NCI-H128 (cell line): ENCODE measurements around the gene KLHDC10.
"Not testable (repeated sequence)": the region's sequence is repeated elsewhere in the genome, so short reads cannot be mapped to it uniquely, and the experiment has no call there.

ENCODE experiments used
- DNase-seq: peaks from one replicate; lab custom pipeline; 2025; ENCODE audit not compliant: unreplicated experiment; lab: John Stamatoyannopoulos, UW

Gene KLHDC10, protein sequence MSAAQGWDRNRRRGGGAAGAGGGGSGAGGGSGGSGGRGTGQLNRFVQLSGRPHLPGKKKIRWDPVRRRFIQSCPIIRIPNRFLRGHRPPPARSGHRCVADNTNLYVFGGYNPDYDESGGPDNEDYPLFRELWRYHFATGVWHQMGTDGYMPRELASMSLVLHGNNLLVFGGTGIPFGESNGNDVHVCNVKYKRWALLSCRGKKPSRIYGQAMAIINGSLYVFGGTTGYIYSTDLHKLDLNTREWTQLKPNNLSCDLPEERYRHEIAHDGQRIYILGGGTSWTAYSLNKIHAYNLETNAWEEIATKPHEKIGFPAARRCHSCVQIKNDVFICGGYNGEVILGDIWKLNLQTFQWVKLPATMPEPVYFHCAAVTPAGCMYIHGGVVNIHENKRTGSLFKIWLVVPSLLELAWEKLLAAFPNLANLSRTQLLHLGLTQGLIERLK

DNA sequence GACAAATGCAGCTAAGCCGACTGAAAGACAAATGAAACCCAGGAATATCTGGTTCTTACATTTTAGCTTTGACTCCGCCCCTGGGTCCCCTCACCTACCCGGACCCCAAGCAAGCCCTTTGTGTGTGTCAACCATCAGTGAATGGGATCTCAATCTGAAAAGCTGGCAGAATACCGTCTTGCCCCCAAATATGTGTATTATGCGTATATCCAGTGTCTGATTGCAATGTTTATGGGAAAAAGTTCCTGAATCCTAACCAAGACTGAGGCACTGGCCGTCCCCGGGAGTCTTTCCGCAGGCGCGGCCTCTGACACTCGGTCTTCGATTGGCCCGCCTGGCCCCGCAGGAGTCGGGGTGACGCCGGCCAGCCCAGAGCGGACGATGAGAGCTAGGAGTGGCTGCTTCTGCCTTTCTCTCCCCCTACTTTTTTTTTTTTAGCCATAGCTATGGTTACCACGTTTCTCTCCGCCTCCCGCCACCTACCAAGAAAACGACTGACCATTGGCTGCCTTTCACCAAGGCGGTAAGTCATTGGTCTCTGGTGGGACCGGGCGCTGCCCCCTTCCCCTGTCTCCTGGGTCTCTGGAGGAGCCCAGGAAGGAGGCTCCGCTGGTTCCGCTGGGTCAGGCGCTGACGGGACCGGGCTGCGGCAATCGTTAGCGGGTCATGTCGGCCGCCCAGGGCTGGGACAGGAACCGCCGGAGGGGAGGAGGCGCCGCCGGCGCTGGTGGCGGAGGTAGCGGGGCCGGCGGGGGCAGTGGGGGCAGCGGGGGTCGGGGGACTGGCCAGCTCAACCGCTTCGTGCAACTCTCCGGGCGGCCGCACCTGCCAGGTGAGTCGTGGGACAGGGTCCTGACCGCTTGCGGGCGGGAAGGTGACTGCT lies at the start of gene KLHDC10:
KLHDC10 (plus strand) TSS at position 557 of the 883 bp plus-strand sequence; CDS start at position 667, 110 bp downstream.
- peak; percentile 96 for DNase-seq

DNA sequence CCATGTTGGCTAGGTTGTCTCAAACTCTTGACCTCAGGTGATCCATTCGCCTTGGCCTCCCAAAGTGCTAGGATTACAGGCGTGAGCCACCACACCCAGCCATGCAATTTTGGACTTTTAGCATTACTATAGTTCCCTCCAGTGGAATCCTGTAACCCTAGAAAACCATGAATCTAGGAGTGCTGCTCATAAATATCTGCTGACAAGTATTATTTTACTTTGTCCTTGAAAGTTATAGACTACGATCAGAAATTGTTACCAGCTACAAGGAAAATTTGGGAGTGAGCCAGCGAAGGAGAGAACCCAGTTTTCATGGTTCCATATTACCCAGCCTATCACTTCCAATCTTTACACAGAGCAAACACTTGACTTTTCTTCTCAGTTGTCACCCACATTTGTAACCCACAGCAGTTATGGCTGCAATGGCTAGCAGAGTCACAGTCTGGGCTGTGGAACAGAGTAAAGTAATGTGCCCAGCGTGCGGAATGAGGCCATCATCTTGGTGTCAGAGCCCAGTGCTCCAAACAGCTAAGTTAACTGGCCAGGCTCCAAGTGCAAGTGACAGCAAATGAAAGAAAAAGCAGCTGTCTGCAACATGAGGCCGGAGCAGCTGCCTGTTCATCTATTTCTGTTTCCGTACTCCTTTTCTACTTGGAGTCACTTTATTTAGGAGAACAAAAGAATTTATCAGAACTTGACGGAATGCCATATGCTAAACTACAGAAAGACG lies 49.1 kb upstream of the KLHDC10 start:
- no peak for DNase-seq

DNA sequence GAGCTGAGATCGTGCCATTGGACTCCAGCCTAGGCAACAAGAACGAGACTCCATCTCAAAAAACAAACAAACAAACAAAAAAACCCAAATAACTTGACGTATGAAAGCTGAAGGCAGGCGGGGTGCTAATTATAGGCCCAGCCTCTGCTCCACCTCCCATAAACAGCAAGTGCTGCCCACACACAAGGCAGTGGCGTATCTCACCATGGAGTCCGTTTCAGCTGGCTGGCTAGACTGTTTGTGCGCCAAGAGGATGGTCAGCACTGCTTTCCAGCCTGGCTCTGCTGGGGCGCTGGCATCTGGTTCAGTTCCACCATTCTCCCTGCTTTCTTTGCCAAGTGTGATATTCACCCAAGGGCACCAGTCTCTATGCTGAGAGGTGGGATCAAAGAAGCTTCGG lies 48.2 kb upstream of the KLHDC10 start:
- no peak for DNase-seq

DNA sequence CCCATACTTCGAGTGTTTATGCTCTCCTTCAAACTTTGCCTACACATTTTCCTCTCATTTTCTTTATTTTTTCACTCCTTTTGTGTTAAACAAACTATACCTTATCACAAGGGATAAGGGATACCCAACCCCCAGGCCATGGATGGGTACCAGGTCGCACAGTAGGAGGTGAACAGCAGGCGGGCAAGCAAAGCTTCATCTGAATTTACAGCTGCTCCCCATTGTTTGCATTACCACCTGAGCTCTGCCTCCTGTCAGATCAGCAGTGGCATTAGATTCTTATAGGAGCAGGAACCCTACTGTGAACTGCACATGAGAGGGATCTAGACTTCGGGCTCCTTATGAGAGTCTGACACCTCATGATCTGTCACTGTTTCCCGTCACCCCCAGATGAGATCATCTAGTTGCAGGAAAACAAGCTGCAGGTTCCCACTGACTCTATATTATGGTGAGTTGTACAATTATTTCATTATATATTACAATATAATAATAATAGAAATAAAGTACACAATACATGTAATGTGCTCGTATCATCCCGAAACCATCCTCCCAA lies 47.6 kb upstream of the KLHDC10 start:
- DNase-seq = no peak

DNA sequence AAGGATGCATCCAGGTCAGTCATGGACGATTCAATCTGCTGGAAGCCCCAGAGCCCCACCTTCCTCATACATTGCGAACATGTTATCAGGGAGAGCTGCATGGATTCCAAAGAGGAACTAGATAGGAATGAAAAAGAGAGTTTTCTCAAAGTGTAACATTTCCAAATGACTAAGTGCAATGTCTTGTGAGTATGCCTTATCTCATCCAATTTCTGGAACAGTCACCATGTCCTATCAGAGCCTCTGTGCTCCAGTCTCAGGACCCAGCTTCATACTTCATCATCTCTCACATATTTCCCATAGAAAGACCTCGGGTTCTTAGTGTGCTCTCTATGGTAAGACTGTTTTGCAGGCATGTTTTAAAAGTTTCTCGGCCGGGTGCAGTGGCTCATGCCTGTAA lies 45.9 kb upstream of the KLHDC10 start:
- no peak for DNase-seq

DNA sequence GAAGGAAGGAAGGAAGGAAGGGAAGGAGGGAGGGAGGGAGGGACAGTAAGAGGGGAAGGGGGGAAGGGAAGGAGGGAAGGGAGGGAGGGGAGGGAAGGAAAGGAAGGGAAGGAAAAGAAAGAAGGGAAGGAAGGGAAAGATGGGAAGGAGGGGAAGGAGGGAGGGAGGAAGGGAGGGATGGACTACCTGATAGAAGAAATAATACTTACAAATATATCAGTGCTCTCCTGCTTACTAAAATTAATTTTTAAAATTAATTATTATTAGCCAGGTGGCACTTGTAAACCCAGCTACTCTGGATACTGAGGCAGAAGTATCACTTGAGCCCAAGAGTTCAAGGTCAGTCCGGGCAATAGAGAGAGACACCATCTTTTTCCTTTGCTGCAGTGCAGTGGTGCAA lies 37.6 kb upstream of the KLHDC10 start:
- no peak for DNase-seq

DNA sequence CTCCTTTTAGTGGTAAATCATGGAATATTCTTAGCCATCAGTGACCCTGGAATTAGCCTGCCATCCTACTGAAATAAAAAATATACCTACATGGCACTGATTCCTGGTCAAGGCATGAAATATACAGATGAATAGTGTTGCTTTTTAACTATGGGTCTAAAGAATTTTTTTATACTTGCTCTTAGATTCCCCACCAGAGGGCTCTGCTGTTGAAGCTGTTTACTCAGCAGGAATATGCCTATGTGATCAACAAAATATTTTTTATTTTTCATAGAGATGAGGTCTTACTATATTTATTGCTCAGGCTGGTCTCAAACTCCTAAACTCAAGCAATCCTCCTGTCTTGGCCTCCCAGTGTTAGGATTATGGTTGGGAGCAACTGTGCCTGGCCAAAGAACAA lies 32.6 kb upstream of the KLHDC10 start:
- no peak for DNase-seq

DNA sequence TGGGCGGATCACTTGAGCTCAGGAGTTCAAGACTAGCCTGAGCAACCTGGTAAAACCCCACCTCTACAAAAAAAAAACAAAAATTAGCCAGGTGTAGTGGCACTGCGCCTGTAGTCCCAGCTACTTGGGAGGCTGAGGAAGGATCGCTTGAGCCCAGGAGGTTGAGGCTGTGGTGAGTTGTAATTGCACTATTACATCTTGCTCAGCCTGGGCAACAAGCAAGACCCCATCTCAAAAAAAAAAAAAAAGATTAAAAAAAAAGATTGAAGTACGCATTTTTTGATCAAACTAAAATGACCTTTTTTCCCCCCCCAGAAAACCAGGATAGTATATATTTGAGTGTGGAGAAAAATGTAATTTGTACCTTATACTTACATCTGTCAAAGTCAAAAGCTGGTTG lies 29.8 kb upstream of the KLHDC10 start:
- no peak for DNase-seq

DNA sequence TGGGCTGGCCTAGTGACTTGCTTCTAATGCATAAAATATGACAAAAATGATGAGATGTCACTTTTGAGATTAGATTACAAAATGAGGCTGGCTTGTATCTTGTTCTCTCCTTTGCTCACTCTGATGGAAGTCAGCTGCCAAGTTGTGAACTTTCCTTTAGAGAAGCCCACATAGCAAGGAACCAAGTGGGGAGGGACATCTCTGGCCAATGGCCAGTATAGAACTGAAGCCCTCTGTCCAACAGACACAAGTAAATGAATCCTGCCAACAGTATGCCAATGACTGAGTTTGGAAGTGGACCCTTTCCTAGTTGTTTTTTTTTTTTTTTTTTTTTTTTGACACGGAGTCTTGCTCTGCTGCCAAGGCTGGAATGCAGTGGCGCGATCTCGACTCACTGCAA lies 22.5 kb upstream of the KLHDC10 start:
- DNase-seq = no peak

DNA sequence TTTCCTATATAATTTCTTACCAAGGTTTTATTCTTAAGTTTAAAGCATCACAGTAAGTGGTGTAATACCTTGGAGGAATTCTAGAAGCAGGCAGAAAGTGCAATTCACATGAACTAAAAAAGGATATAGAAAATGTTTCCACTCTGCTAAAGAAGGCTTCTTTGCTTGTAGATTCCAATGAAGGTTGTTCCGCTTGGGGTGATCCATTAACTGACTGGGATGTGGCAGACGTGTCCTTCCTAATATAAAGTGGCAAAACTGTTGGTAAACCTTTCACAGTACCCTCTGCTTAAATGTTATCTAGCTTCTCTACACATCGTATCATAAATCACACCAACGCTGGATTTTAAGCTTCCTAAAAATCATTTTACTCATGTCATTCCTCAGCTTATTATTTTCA lies 21.4 kb upstream of the KLHDC10 start:
- DNase-seq = no peak

DNA sequence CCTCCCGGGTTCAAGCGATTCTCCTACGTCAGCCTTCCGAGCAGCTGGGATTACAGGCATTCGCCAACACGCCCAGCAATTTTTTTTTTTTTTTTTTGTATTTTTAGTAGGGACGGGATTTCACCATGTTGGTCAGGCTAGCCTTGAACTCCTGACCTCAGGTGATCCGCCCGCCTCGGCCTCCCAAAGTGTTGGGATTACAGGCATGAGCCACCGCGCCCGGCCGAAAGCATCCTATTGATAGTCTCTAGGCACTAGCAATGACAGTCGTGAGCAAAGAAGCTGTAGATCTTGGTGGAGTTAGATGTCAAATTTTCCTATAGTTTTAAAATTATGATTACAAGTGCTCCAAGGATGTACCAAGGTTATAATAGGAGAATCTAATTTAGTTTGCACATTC lies 18.1 kb upstream of the KLHDC10 start:
- not testable (repeated sequence) for DNase-seq

DNA sequence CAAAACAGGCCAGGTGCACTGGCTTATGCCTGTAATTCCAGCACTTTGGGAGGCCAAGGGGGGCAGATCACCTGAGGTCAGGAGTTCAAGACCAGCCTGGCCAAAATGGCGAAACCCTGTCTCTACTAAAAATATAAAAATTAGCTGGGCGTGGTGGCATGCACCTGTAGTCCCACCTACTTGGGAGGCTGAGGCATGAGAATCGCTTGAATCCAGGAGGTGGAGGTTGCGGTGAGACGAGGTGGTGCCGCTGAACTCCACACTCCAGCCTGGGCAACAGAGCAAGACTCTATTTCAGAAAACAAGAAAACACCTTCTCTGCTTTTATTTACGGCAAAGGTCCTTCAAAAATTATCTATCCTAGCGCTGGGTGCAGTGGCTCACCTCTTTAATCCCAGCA lies 15.1 kb upstream of the KLHDC10 start:
- not testable (repeated sequence) for DNase-seq

DNA sequence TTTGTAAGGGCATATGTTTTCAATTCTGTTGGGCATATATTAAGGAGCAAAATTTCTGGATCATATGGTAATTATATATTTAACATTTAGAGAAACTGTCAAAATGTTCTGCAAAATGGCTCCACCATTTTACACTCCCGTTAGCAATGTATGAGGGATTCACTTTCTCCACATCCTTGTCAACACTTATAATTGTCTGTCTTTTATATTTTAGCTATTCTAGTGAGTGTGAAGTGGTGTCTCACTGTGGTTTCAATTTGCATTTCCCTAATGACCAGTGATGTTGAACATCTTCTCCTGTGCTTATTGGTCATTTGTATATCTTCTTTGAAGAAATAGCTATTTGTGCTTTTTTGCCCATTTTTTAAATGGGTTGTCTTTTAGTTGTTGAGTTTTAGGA lies 8.1 kb upstream of the KLHDC10 start:
- DNase-seq = no peak

DNA sequence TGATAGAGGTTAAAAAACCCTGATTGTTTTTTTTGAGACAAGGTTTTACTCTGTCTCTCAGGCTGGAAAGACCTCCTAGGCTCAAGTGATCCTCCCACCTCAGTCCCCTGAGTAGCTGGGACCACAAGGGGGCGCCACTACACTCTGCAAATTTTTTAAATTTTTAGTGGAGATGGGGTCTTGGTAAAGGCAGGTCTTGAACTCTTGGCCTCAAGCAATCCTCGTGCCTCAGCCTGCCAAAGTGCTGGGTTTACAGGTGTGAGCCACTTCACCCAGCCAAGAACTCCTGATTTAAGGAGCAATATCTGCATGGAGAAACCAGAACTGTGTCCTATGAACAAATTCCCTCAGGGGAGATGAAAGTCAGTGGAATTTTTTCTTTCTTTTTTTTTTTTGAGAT lies 7.3 kb upstream of the KLHDC10 start:
- peak; percentile 64 for DNase-seq

DNA sequence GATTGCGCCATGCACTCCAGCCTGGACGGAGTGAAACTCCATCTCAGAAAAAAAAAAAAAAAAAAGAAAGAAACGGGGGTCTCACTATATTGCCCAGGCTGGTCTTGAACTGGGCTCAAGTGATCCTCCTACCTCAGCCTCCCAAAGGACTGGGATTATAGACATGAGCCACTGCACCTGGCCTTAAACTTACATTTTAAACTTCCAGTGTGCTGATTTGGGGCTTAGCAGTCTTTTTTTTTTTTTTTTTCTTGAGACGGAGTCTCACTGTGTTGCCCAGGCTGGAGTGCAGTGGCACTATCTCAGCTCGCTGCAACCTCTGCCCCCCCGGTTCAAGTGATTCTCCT lies 5.8 kb upstream of the KLHDC10 start:
- DNase-seq = not testable (repeated sequence)

DNA sequence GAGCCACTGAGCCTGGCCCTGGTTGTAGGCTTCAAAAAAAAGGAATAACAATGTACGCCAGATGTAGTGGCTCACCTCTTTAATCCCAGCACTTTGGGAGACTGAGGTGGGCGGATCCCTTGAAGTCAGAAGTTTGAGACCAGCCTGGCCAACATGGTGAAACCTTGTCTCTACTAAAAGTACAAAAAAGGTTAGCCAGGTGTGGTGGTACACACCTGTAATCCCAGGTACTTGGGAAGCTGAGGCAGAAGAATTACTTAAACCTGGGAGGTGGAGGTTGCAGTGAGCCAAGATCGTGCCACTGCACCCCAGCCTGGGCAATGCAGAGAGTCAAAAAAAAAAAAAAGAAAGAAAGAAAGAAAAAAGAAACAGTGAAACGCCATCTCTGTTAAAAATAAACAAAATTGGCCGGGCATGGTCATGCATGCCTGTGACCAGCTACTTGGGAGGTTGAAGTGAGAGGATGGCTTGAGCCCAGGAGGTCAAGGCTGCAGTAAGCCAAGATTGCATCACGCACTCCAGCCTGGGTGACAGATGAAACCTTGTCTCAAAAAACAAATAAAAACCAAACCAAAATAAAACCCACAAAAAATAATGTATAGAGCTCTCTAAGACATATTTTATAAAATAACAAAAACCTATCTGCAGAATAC lies 4.7 kb upstream of the KLHDC10 start:
- DNase-seq = no peak

DNA sequence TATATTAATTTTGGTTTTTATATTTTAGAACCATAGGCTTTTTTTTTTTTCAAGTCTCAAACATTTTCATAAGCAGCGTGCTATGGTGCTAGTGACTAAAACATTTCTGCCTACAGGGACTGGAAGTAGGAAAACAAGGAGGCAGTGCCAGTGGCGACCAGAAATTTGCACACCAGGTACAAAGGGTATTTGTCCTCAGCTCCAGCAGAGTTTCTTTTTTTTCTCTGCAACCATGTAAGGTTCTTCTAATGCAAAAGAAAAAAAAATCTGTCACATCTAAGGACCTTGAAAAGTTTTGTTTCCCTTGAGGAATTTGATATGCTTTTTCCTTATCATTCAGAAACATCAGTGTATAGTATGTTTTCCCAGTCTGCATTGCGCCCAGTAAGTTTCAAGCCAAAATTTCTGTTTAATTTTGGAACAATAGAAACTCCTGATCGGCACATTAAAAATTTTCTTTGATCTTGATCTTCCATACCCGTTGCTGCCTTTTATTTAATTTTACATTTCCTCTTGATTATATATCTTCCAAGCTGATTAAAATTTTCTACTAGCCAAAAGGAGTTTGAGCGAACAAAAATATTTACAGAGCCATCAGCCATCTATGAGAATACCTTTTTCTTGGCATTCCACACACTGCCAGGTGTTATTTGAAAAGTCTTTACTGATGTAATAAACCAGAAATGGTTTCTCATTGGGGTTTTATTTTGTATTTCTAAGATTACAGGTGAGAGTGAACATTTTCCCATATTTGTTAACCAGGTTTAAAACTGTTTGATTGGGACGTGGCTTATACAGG lies 956 bp upstream of the KLHDC10 start:
- DNase-seq = no peak

DNA sequence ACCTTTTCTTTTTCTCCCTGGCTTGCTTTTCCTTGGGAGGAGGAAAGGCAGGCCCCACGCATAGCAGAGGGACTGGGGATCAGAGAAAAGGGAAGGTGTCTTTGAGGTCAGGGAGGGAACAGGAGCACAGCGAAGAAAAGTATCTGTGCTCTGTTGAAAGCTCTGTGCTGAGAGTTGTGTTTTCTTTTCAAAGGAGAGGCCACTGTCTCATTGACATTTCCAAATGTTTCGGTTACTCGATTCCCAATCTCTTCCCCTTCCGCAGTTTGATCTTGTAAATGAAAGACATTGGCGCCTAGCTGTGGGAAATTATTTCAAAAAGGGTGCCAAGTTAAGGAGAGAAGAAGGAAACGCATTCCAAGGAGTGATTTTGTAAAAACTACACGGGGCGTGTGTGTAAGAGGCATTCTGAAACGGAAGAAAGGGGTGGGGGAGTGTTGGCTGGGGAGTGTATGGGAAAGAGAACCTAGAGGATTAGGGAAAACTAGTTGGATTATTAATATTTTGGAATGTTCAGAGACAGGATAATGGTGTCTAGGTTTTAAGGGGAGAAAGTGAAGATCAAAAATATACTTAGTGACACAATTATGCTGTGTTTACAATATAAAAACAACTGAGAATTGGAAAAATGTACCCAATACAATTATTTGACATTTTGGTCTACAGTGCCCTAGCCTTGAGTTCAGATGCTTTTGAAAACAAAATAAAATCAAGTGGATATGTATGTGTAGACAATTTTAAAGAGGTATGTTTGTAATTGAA lies 708 bp downstream of the KLHDC10 start:
- no peak for DNase-seq
